ENCODE measurements around the gene AHSP.
A peak's percentile ranks its signal among the peaks of the same experiment; 100 is the strongest.
"Not testable (repeated sequence)": the region's sequence is repeated elsewhere in the genome, so short reads cannot be mapped to it uniquely, and the experiment has no call there.

Gene AHSP

DNA sequence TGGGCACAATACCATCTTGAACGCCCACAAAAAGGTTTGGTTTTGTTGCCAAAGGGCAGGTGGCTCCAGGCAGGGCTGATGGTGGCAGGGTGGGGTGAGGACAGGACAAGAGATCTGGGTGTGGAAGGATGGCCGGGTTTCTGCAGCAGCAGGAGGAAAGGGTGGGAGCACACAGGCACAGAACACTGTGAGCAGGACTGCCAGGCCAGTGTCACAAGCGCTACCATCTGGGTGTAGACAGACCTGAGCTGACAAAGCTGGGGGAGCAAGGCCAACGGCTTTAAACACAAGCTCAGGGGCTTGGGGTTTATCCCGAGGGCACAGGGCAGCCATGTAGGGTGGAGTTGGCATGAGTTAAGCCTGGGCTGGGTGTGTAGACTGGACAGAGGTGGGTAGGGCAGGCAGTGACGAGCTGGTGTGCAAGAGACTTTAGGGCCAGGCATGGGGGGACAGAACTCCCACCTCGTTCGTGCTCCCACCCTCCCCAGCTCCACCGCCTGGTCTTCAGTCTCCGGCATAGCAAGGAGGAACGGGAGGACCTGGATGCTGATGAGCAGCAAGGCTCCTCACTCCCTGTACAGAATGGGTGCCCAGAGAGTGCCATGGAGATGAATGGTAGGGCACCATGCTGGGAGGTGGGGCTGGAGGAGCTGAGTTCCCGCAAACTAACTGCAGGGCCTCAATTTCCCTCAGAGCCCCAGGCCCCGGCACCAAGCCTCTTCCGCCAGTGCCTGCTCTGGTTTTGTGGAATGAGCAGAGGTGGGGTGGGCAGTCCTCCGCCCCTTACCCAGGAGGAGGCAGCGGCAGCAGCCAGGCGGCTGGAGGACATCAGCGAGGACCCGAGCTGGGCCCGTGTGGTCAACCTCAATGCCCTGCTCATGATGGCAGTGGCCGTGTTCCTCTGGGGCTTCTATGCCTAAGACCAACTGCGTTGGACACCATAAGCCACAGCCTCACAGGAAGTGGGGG lies 37.8 kb upstream of the AHSP start:
- no peak for DNase-seq
- peaks cover 17% of the 10 kb centered on the region for H3K4me1 Mint-ChIP-seq
- H3K4me3 Mint-ChIP-seq = peak overlapping the region; percentile 40
- H3K36me3 Mint-ChIP-seq = peaks cover 3% of the 10 kb centered on the region
- peaks cover 31% of the 10 kb centered on the region for H3K27me3 Mint-ChIP-seq
- peak overlapping the region; percentile 68 for H3K27ac Mint-ChIP-seq
- CTCF ChIA-PET = interaction anchor here (0.6 to 1.4 kb wide), 3 partner anchors 9 to 29 kb away, joined by 3 to 4 read pairs (median 3); no protein-coding TSS in a partner anchor
- H3K9me3 Mint-ChIP-seq = no peaks in the 10 kb centered on the region

DNA sequence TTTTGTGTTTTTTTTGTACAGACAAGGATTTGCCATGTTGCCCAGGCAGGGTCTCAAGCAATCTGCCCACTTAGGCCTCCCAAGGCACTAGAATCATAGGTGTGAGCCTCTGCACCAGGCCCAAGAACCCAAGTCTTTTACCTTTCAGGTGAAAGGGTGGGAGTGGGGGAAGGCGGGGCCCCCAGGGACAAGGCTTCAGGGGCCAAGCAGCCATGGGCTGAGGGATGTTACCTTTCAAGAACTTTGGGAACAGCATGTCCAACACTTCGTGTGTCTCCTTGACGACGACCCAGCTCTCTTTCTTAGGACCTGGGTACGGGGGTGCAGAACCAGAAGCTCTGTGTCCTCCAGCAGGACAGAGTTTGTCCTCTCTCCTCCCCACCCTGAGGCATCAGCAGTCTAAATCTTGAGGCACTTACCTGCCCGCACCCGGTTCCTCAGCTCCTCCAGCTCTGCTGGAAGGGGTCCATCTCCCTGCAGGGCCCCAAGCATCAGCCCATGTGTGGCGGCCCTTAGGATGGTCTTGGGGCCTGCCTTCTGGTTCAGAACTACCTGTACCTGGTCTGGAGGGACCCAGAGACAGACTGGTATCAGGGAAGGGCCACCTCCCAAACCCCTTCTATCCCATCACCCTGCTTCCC lies 35.8 kb upstream of the AHSP start:
- Mint-ChIP-seq H3K4me3 (no peak overlapping the region), H3K27ac (no peak overlapping the region), H3K4me1 (peaks cover 11% of the 10 kb centered on the region), H3K36me3 (peaks cover 3% of the 10 kb centered on the region), H3K27me3 (peaks cover 11% of the 10 kb centered on the region), H3K9me3 (no peaks in the 10 kb centered on the region)
- CTCF ChIA-PET = no interaction called here
- no peak for DNase-seq

DNA sequence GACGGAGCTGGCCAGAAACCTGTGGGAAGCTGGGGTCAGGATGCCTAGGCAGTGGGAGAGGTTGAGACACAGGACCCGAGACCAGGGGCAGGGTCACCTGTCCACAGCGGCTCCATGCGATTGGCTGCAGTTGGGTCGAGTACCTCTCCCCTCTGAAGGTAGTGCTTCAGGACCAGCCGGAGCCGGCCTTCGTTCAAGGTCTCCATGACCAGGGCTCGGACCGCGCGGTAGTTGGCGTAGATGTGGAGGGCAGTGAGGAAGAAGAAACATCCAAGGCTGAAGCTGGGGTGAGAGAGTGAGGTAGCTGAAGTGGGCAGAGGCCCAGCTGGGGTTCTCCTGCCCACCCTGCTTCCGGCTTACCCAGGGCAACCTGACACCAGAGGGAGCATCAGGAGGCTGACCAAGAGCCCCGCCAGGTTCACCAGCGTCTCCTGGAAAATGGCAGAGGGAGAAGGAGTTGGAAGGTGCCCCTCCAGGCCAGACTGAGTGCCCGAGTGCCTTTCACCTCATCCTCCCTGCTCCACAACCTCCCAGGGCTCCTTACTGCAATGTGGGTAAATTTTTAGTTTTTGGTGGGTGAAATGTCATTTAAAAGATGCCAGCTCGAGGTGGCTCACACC lies 34.1 kb upstream of the AHSP start:
- Mint-ChIP-seq H3K36me3 (peaks cover 7% of the 10 kb centered on the region), H3K4me3 (no peak overlapping the region), H3K4me1 (peaks cover 3% of the 10 kb centered on the region), H3K9me3 (no peaks in the 10 kb centered on the region), H3K27me3 (no peaks in the 10 kb centered on the region), H3K27ac (no peak overlapping the region)
- no peak for DNase-seq
- CTCF ChIA-PET = no interaction called here

DNA sequence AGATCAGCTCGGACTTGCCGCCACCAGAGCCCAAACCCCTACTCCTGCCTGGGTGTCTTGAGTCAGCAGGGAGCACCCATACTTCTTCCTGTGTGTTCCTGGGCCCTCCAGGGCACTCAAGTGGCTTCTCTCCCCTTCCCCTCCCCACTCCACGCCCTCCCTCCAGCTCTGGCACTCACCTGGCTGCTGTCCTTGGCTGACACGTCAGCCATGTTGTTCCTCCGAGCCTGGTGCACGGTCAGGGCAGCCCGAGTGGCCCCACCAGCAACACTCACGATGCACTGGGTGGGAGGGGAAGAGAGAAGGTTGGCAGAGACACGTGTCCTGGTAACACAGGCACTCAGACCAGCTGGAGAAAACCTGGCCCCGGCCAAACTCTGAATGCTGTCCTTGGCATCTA lies 31.0 kb upstream of the AHSP start:
- Mint-ChIP-seq H3K4me1 (no peaks in the 10 kb centered on the region), H3K9me3 (no peaks in the 10 kb centered on the region), H3K36me3 (peaks cover 14% of the 10 kb centered on the region), H3K27me3 (no peaks in the 10 kb centered on the region), H3K4me3 (no peak overlapping the region), H3K27ac (no peak overlapping the region)
- CTCF ChIA-PET = no interaction called here
- DNase-seq = no peak

DNA sequence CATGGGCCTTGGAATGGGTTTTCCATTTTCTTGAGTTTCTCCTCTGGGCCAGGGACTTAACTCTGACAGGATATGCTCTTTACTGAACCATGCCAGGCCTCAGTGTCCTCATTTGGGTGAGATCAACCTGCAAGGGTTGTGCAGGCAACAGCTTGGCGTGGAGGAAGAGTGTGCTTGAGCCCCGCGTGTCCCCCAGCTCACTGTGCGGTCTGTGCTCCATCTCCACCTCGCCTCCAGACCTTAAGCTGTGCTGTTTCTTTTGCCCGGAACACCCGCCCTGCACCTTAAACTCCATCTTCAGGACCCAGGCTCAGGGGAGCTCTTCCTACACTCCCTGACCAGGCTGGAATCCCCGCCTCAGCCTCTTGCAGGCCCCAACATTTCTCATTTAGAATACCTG lies 29.2 kb upstream of the AHSP start:
- CTCF ChIA-PET = interaction anchor here (1.2 kb wide), 1 partner anchor 8 kb away, joined by 3 read pairs; no protein-coding TSS in a partner anchor
- no peaks in the 10 kb centered on the region for H3K4me1 Mint-ChIP-seq
- no peak for DNase-seq
- no peaks in the 10 kb centered on the region for H3K9me3 Mint-ChIP-seq
- H3K36me3 Mint-ChIP-seq = peaks cover 10% of the 10 kb centered on the region
- no peaks in the 10 kb centered on the region for H3K27me3 Mint-ChIP-seq
- H3K27ac Mint-ChIP-seq = no peak overlapping the region
- no peak overlapping the region for H3K4me3 Mint-ChIP-seq

DNA sequence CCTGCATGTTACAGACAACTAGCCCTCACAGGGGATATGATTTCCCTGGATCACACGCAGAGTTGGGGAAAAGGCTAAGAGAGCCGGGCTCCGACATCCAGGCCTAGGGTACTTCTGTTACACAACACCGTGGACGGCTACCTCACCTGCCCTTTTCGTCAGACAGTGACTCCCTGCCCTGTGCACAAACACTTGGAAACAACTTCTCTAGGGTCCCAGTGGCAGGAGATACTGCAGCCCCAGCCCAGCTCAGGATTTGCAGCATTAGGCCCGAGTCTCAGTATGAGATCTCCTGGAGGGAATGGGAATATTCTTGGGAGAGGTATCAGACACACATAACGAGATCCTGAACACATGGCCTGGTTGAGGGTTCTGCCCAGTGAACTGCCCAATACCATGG lies 27.8 kb upstream of the AHSP start:
- H3K4me3 Mint-ChIP-seq = no peak overlapping the region
- H3K27me3 Mint-ChIP-seq = no peaks in the 10 kb centered on the region
- CTCF ChIA-PET = interaction anchor here (1.3 kb wide), 1 partner anchor 12 kb away, joined by 3 read pairs; no protein-coding TSS in a partner anchor
- DNase-seq = no peak
- peaks cover 12% of the 10 kb centered on the region for H3K4me1 Mint-ChIP-seq
- peaks cover 14% of the 10 kb centered on the region for H3K36me3 Mint-ChIP-seq
- no peaks in the 10 kb centered on the region for H3K9me3 Mint-ChIP-seq
- H3K27ac Mint-ChIP-seq = no peak overlapping the region

DNA sequence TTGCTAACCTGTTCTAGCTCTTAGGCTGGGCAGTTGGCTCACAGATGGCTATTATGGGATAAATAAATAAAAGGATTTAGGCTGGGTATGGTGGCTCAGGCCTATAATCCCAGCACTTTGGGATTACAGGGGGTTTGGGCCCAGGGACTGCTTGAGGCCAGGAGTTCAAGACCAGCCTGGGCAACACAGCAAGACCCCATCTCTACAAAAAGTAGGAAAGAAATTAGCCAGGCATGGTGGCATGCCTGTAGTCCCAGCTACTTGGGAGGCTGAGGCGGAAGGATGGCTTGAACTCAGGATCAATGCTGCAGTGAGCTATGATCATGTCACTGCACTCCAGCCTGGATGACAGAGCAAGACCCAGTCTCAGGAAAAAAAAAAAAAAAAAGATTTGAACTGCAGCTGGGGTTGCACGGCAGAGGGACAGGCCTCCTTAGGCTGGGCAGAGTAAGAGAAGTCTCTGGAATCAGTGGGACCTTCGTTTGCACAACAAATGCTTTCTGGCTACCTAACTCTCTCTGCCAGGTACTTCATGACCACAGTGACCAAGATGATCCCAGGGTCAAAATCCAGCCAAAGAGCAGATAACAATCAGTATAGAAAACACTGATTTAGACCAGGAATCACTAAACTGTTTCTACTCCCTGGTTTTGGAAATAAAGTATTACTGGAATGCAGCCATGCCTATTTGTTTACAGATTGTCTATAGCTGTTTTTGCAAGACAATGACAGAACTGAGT lies 26.3 kb upstream of the AHSP start:
- Mint-ChIP-seq H3K27ac (no peak overlapping the region), H3K4me3 (no peak overlapping the region), H3K27me3 (no peaks in the 10 kb centered on the region), H3K9me3 (no peaks in the 10 kb centered on the region), H3K4me1 (peaks cover 26% of the 10 kb centered on the region), H3K36me3 (peaks cover 18% of the 10 kb centered on the region)
- CTCF ChIA-PET = no interaction called here
- DNase-seq = no peak

DNA sequence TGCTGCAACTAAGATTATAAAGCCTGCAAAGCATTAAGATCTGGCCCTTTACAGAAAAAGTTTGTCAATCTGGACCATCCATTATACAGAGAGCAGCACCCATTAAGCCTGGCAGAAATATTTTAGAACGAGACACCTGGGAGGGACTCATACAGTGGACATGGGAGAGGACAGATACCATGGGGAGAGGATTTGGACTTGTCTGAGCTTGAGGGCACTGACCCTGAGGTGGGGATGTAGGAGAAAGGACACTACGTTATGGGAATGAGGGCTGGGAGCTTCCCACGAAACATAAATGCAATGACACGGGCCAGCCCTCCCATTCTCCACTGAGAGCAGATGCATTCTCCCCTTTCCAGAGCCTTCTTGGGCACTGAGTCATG lies 25.7 kb upstream of the AHSP start:
- Mint-ChIP-seq H3K27me3 (no peaks in the 10 kb centered on the region), H3K9me3 (no peaks in the 10 kb centered on the region), H3K36me3 (peaks cover 18% of the 10 kb centered on the region), H3K4me3 (no peak overlapping the region), H3K4me1 (peaks cover 31% of the 10 kb centered on the region), H3K27ac (no peak overlapping the region)
- no peak for DNase-seq
- CTCF ChIA-PET = no interaction called here

DNA sequence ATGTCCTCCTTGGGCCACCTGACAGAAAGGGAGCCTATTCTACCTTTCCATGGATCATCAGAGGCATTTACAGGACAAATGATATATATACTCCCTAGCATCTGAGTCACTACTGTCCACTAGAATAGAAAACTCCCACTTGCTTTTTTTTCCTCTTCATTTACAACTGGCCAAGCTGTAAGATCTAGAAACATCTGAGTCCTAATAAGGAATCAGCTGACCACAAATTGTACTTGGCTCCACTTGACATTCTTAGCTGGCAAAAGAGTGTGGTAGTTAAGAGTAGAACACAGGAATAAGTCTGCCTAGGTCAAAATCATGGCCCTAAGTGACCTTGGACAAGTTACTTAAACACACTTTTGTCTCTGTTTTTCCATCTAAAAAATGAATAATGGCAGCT lies 24.7 kb upstream of the AHSP start:
- CTCF ChIA-PET = no interaction called here
- no peak overlapping the region for H3K27ac Mint-ChIP-seq

DNA sequence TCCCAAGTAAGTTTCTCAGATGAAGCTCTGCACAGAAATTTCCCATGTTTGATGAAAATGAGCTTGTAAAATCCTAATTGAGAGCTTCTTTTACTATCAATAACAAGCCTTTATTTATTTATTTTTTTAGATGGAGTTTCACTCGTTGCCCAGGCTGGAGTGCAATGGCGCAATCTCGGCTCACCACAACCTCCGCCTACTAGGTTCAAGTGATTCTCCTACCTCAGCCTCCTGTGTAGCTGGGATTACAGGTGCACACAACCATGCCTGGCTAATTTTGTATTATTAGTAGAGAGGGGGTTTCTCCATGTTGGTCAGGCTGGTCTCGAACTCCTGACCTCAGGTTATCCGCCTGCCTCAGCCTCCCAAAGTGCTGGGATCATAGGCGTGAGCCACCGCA lies 24.1 kb upstream of the AHSP start:
- H3K9me3 Mint-ChIP-seq, H3K4me3 Mint-ChIP-seq, DNase-seq, H3K27me3 Mint-ChIP-seq, CTCF ChIA-PET, H3K27ac Mint-ChIP-seq: not testable (repeated sequence)
- peaks cover 21% of the 10 kb centered on the region for H3K36me3 Mint-ChIP-seq
- H3K4me1 Mint-ChIP-seq = peaks cover 41% of the 10 kb centered on the region

More for the DNA sequence above, 24.7 kb upstream of the AHSP start:
- H3K4me3 Mint-ChIP-seq = no peak overlapping the region
- H3K36me3 Mint-ChIP-seq = peaks cover 17% of the 10 kb centered on the region
- DNase-seq = no peak
- H3K4me1 Mint-ChIP-seq = peaks cover 38% of the 10 kb centered on the region
- H3K9me3 Mint-ChIP-seq = no peaks in the 10 kb centered on the region
- H3K27me3 Mint-ChIP-seq = no peaks in the 10 kb centered on the region

DNA sequence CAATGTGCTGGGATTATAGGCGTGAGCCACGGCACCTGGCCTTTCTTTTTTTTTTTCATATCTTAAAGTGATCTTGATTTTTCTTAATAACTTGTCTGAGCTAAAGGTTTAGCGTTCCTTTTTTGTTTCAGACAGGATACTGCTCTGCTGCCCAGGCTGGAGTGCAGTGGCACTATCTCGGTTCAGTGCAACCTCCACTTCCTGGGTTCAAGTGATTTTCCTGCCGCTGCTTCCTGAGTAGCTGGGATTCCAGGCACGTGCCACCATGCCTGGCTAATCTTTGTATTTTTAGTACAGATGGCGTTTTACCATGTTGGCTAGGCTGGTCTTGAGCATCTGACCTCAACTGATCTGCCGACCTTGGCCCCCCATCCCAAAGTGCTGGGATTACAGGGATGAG lies 23.5 kb upstream of the AHSP start:
- CTCF ChIA-PET = no interaction called here
- H3K4me3 Mint-ChIP-seq = no peak overlapping the region
- no peak for DNase-seq
- no peak overlapping the region for H3K27ac Mint-ChIP-seq
- peaks cover 47% of the 10 kb centered on the region for H3K4me1 Mint-ChIP-seq
- no peaks in the 10 kb centered on the region for H3K9me3 Mint-ChIP-seq
- H3K27me3 Mint-ChIP-seq = no peaks in the 10 kb centered on the region
- peaks cover 21% of the 10 kb centered on the region for H3K36me3 Mint-ChIP-seq

DNA sequence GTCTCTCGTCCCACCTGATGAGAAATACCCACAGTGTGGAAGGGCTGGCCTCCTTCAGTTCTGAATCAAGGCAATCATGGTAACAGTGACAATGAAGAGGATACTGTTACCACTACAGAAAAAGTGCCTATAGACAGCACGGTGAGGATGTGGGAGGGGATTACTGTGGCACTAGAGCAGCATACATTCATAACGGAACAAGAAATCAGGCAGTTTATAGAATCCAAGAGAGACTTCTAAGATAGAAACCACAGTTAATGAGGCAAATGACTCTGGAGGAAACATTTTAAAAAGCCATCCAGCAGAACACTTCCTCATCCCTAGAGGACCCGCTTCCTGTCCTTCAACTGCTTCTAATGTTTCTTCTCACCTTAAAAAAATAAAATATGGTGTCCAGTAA lies 22.2 kb upstream of the AHSP start:
- no peaks in the 10 kb centered on the region for H3K27me3 Mint-ChIP-seq
- no peaks in the 10 kb centered on the region for H3K9me3 Mint-ChIP-seq
- CTCF ChIA-PET = no interaction called here
- DNase-seq = no peak
- H3K4me1 Mint-ChIP-seq = peaks cover 54% of the 10 kb centered on the region
- no peak overlapping the region for H3K4me3 Mint-ChIP-seq
- H3K27ac Mint-ChIP-seq = peak overlapping the region; percentile 20
- H3K36me3 Mint-ChIP-seq = peaks cover 17% of the 10 kb centered on the region

DNA sequence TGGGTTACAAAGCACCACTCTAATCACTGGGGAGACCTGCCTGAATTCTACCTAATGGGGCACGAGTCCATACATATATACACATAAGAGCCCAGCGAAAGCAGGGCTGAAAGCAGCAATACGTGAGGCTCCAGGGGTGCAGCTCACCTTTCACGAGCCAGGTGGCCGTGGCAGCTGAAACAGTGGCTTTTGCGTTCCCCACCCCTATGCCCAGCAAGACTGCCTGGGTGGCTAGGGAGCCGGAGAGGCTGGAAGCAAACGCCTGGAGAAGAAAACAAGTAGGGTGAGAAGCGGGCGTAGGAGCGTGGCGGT lies 20.1 kb upstream of the AHSP start:
- CTCF ChIA-PET = interaction anchor here (1.0 to 1.5 kb wide), 3 partner anchors 25 to 50 kb away, joined by 3 read pairs; no protein-coding TSS in a partner anchor
- Mint-ChIP-seq H3K27ac (peak overlapping the region; percentile 94), H3K36me3 (peaks cover 17% of the 10 kb centered on the region), H3K27me3 (no peaks in the 10 kb centered on the region), H3K4me3 (peak overlapping the region; percentile 94), H3K9me3 (peaks cover 3% of the 10 kb centered on the region), H3K4me1 (peaks cover 55% of the 10 kb centered on the region)
- no peak for DNase-seq

Measured in activated naive CD4-positive, alpha-beta T cell treated with anti-CD3 and anti-CD28 coated beads, Interleukin-2, amount 10 ng/mL, durations not matched to agents 7 days and 5 days (primary cell).